Kidney capillary endothelial cell (primary cell): Measurements from ENCODE around the gene PDXK.

ENCODE experiments used
- DNase-seq: peaks from one replicate; pipeline ENCODE4 v3.0.0-alpha.2; 2018; ENCODE audit warnings: low spot score

Gene PDXK

DNA sequence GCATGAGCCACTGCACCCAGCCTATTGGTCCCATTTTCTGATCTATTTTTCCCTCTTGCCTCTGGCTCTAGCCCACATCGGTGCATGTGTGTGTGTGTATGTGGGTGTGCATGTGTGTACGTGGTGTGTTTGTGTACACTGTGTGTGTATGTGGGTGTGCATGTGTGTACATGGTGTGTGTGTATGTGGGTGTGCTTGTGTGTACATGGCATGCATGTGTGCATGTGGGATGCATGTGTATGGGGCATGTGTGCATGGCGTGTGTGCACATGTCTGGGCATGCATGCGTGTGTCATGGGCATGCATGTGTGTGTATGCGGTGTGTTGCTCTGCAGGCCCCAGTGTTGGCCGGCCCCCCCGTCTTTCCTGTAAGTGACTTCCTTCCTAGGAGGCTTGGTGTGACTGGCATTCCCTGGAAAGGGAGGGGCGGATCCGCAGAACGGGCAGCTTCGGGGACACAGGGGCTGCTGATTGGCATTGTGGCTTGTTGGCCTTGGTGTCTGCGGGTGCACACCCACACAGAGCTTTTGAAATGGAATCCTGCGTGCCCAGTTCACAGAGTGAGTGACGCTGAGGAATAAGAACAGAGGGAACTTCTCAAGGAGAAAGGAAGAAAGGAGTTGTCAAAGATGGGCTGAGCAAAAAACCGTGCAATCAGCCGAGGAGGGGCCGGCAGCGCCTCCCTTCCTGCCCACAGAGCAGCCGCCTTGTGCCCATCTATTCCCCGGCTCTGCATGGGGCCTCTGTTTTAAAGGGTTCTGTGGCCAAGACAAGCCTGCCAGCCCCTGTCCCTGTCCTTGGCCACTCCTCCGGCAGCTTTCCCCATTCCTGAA lies 8.0 kb downstream of the PDXK start:
- DNase-seq, result peak; percentile 73

DNA sequence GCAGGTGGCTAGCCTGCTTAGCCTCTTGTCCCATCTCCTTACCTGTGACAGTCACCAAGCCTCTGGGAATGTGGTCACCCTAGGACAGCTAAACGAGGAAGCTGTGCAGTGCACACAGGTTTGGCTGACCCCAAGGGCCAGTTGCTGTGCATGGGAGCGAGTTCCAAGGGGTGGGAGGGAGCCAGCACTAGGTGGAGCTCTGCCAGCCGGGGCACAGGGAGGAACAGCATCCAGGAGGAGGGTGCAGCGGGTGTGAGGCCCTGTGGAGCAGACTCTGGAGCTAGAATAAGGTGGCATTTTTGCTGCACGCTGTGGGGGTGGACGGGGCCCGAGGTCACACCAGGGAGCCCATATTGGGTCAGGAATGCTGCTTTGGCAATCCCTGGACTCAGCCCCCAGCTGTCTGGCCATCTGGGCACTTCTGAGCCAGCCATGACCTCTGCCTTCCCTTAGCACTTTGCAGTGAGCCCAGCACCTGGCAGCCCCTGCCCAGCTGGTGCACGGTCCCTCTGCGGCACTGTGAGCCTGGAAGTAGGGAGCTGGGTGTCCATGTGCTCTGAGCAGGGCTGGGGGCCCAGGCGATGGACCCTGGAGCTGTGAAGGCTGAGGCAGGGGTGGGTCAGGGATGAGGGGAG lies 8.7 kb downstream of the PDXK start:
- DNase-seq, result no peak

- DNase-seq, result no peak
These were observed 9.2 kb downstream of the PDXK start for GRCh38 chr21:43728154-43728466.

DNA sequence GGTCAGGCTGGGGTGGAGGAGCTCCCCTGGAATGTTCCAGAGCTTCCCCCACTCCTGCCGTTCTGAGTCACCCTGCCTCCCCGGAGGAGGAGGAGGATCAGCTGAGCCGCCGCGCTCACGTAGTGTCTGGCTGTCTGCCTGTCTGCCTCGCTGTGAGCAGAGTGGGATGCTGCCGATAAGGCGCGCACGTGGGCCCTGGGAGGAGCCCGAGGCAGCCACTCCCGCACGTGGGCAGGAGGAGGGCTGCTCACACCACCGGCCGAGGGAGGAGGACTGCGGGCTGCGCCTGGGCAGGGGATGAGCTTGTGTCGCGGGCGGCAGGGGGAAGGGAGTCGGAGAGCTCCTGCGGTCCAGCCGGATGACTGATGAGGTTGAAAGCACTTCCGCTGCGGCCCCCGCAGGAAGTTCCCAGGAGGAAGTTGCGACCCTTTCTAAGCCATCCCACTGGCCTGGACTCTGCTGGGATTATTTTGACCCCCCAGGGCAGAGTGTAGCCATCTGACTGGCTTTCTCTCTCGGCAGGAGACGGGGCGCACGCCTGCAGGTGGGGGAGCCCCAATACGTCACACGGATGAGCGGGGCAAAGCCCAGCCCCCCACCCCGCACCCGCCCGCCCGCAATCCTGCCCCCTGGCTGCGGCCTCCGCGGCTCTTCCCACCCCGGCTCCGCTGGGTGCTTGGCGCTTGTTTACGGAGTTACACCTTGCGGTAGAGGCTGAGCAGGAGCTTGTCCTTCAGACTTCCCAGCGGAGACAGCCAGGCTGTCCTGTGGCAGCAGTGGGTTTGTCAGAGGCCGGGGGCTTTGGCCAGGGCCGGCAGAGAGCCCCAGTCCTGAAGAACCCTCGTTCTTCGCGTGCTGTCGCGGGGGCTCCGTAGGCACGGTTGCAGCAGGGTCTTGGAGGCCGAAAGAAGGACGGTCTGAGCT lies 9.8 kb downstream of the PDXK start:
- DNase-seq, result peak; percentile 93

DNA sequence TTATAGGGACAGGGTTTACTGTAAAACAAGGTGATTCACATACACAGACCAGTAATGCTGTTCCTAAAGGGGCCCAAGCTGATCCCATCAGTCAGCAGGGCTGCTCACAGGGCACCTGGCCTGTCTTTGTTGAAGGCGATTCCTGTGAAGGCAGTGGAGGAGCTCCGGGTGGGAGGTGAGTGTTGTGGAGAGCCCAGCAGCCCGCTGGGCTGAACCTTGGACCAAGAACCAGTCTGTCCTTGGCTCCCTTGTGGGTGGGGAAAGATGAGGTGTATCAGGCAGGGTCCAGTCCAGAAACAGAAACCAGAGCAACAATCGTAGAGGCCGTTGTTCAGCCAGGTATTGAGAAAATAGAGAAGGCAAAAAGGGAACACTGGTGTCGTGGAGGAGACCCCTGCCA lies 12.5 kb downstream of the PDXK start:
- DNase-seq, result no peak

DNA sequence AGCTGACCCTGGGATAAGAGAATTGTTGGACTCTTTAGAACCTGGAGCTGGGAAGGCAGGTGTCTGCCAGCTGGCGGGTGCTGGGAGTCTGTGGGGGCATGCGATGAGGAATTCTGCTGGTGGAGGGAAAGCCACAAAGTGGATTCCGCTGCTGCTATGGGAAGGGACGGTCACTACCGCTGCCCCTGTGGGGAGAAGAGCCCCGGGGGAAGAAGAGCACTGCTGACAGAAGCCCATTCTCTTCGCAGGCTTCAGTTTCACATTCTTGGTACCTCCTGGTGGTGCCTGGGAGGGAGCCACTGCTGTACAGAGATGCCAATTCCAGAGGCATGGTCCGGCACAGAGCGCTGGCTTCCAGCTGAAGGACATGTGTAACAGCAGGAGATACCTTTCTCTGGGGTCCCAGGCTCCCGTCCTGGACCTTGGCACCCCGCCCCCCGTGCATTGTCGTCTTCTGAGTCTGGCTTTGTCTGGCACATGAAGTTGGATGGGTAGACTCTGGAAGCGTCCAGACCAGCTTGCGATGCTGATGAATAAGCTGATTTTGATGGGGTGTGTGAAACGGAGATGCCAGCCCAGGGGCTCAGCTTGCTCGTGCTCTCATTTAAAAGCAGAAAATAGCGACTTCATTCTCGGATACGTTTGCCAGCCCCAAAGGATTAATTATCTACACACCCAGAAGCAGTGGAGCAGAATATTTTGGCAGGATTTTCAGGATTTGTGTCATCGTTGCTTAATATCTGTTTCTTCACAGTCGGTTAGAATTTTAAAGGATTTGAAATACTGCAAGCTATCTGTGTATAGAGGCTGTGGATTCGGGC lies 13.2 kb downstream of the PDXK start:
- no peak for DNase-seq

DNA sequence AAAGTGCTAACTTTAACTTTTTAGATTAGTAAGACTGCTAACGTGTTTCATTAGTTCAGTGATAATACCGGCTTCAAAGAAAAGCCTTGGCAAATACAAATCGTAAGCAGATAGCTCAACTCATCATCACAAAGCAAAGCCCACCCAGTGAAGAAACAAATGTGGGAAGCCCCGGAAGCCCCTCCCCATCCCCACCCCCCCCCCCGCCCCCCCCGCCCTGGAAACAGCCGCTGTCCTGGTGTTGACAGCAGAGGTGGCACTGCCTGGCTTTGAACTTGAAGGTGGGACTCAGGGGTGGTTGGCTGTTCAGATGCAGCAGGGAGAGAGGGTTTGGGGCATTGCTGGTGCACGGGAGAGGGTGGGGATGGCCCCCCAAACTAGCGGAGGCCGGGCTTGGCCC lies 14.1 kb downstream of the PDXK start:
- DNase-seq, result no peak

DNA sequence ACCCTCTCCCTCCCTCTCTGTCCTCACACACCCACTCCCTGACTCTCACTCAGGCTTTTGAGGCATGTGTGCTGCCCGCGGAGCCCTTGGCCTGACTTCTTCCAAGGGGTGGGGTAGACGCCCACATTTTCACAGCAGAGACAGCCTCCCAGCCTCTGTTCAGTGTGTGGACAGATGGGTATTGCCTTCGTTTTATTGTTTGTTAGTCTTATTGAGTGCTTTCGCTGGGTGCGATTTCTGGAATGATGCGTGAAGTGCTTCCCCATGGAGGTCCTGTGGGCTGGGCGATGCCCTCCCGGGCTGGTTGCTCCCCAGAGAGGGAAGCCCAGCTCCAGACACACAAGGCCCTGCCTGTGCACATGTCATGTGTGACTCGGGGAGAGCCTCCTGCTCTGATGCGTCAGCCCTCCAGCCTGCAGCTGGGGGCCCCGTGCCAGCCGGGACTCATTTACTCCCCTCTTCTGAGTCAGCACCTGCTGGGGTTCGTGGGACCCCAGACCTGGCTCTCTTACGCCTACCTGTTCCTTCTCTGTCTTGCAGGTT lies 14.7 kb downstream of the PDXK start:
- no peak for DNase-seq

- no peak for DNase-seq
These were observed 15.4 kb downstream of the PDXK start for GRCh38 chr21:43734131-43734927.

- DNase-seq, result no peak
These were observed 15.9 kb downstream of the PDXK start for GRCh38 chr21:43734928-43735229.

DNA sequence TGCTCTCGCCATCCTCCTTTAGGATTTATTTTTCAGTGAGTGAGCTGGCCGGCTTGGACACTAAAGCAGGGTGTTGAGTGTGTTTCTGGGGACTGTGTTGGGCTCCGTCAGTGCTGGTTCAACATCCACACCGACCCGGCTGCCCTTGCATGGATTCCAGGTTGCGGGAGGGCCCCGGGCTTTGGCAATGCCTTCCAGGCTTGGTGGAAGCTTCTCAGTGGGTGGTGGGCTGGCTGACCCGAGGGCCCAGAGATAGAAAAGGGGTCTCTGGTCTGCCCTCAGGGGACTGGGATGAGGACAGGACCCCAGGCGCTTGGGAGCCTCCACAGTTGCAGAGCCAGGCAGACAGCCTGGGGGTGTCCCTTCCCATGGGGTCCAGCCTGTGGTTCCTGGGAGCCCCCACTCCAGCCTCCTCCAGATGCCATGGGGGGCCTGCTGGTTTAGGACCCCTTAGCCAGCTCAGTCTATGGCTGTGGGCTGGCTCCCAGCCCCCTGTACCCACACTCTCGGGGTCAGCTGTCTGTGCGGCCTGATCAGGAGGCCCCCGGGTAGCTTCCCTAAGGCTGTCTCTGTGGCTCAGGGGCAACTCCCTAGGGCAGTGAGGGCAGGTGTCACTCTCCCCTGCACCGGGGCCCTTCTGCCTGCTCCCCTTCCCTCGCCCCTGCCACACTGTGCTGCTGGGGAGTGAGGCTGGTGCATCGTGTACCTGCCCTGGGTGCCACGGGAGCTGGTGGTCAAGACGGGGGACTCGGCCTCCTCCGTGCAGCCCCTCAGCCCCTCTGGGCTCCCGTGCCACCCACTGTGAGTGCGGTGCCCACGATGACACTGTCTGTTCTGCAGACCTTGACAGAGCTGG lies 16.5 kb downstream of the PDXK start:
- no peak for DNase-seq

GRCh38 chr21:43736224-43736883 lies 17.4 kb downstream of the PDXK start:
- no peak for DNase-seq

GRCh38 chr21:43737158-43737950 lies 18.4 kb downstream of the PDXK start:
- DNase-seq, result no peak

DNA sequence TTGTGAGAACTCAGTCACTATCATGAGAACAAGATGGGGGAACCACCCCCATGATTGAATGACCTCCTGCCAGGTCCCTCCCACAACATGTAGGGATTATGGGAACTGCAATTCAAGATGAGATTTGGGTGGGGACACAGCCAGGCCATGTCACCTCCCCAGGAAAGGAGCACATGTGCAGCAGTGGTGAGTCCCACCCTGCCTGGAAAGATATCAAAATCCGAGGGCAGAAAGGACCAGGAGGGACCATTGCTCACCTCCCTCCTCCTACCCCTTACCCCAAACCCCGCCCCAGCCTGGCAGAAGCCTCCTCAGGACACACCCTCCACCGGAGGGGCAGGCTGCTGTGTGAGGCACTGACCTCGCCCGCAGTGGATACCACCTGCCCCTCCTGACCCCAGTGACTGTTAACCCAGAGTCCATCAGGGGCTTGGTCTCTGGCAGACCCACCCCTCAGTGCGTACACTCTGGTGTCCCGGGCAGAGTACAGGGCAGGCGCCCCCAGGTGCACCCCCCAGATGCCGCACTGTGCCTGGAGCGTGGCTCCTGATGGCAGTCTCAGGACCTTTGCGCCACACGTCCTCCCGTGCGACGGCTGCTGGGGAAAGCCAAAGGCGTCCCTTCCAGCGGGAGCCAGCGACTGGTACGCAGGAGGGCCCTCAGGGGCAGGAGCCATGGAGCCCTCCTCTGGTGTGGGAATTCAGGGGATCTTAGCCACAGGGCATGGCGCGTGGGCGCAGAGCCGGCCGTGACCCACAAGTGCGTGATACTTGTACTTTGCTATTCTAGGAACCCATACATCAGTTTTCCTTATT lies 20.9 kb downstream of the PDXK start:
- no peak for DNase-seq

DNA sequence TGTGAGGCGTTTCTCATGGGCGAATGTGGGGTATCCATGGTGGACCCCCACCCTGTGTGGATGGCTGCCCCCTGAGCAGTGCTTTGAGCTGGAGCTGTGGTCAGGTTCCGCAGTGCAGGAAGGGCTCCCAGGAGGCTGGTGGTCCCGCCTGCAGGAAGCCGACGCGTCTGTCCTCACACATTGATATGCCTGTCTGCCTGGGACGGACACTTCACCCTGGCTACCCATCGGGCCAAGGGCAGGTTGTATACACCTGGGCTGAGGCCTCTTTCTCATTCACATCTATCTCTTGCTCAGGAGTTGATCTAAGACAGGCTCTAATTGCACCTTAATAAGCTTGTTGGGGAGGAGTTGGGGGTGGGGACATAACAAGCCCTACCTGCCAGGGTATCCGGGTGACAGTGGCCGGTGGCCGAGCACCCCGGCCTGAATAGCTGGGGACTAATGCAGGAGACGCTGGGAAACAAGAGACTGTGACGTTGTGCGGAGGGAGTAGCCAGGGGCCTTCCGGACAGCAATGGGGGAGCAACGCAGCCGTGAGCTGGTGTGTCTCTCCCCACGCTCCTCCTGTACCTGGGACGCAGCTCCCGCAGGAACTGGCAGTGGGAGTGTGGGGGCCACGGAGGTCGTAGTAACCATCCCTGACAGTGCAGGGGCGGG lies 21.7 kb downstream of the PDXK start:
- DNase-seq, result no peak

DNA sequence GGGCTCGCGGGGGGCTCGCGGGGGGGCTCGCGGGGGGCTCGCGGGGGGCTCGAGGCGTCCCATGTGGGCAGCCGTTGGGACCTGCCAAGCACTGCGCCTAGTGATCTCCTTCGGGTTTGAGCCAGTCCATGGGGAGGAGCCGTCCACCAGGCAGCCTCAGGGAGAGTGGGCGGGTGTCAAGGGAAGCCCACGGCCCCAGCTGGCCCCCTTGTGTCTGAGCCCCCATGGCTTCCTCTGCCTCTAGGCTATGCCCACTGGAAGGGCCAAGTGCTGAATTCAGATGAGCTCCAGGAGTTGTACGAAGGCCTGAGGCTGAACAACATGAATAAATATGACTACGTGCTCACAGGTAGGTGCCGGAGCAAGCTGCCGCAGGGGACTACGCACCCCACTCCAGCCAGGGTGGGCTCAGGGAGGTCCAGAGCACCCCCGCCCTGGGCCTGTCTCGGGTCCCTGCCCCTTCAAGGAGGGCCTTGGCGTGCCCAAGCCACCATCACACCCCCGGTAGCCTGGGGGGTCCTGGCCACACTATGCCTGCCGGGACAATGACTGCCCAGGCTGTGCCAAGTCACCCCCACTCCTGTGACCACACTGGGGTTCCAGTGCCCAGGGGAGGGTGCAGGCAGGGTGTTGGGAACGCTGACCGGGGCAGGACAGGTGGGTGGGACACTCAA lies 22.6 kb downstream of the PDXK start:
- DNase-seq, result no peak

GRCh38 chr21:43743947-43744346 lies 25.0 kb downstream of the PDXK start:
- DNase-seq, result no peak
